Measurements from ENCODE around the gene UNC93B1.

UNC93B1 gene

DNA sequence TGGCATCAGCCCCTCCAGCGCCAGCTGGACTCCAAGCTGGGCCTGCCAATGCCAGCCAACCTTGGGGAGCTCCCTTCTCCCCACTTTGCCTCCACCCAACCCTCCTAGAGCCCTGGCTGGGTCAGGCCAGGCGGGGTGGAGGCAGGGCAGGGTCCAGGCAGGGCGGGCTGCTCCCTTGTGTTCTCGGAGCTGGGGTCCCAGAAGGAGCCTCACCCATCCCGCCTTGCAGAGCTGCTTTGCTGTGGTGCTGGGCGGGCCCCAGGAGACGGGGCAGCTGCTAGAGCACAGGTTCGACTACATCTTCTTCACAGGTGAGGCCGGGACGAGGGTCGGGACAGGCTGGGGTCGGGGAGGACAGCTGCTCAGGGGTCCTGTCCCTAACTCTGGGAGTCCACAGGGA is 15.6 kb upstream of the UNC93B1 start:
- no peak for DNase-seq
- no peak overlapping the region for H2AK5ac ChIP-seq (ENCODE audit: low read length)
- H2BK120ac ChIP-seq (ENCODE audit: insufficient read depth, low read length, poor library complexity): no peak overlapping the region
- no peak overlapping the region for H4K8ac ChIP-seq (ENCODE audit: low read depth, low read length)
- no peak overlapping the region for H4K12ac ChIP-seq (ENCODE audit: low read depth, low read length)
- H3K27ac ChIP-seq (ENCODE audit: low read depth, low read length): no peak overlapping the region
- no peak overlapping the region for H2BK5ac ChIP-seq (ENCODE audit: low read depth, low read length, poor library complexity)
- H3K9ac ChIP-seq (ENCODE audit: low read length): peak overlapping the region; percentile 25
- H3K36me3 ChIP-seq (ENCODE audit: control insufficient read depth in 1 of 2, insufficient read depth in 2 of 2, low read length in 2 of 2): no peaks in the 10 kb centered on the region
- no peak overlapping the region for H3K14ac ChIP-seq (ENCODE audit: low read length)
- H3K4ac ChIP-seq (ENCODE audit: low read depth, low read length): no peak overlapping the region
- no peak overlapping the region for H2AFZ ChIP-seq (ENCODE audit: insufficient read depth, low read length, poor library complexity)
- H3K23ac ChIP-seq (ENCODE audit: low read length): no peak overlapping the region
- no peak overlapping the region for H3K4me3 ChIP-seq (ENCODE audit: low read depth, low read length)
- H2BK12ac ChIP-seq (ENCODE audit: low read length): no peak overlapping the region
- H4K91ac ChIP-seq (ENCODE audit: low read depth, low read length): no peak overlapping the region
- H3K4me2 ChIP-seq (ENCODE audit: low read length): no peak overlapping the region
- peaks cover 5% of the 10 kb centered on the region for H3K79me1 ChIP-seq (ENCODE audit: low read length)
- no peaks in the 10 kb centered on the region for H3K79me2 ChIP-seq (ENCODE audit: control insufficient read depth, insufficient read depth, low read length, poor library complexity)
- no peaks in the 10 kb centered on the region for H3K27me3 ChIP-seq (ENCODE audit: insufficient read depth, low read length)
- H3K18ac ChIP-seq (ENCODE audit: low read length): no peak overlapping the region
- WGBS (ENCODE audit: extremely low coverage, insufficient coverage, insufficient read length): no CpG with 5 or more reads among the region's 12 CpGs
- H3K4me1 ChIP-seq (ENCODE audit: control insufficient read depth in 1 of 2, insufficient read depth in 2 of 2, low read length in 2 of 2): peaks cover 10 to 15% of the 10 kb centered on the region in 2 experiments
- peaks cover 1% of the 10 kb centered on the region for H3K9me3 ChIP-seq (ENCODE audit: insufficient read depth, low read depth, low read length)

DNA sequence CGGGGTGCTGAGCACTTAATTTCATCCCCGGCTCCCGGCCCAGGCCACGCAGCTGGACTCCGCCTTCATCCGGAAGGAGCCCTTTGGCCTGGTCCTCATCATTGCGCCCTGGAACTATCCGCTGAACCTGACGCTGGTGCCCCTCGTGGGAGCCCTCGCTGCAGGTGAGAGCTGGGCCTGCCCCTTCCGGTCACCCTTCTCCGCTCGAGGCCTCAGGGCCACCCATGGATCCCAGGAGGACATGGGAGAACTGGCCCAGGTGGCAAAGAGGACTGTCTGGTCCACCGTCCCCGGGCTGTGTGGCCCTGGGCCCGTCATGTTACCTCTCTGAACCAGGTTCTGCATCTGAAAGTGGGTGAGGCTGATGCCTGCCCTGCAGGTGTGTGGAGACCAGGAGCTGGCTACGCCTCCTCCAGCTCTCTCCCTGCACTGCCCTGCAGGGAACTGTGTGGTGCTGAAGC is 14.9 kb upstream of the UNC93B1 start:
- H3K27ac ChIP-seq (ENCODE audit: low read depth, low read length): no peak overlapping the region
- H2BK12ac ChIP-seq (ENCODE audit: low read length): no peak overlapping the region
- H3K9me3 ChIP-seq (ENCODE audit: insufficient read depth, low read depth, low read length): peaks cover 1% of the 10 kb centered on the region
- no peak overlapping the region for H2BK120ac ChIP-seq (ENCODE audit: insufficient read depth, low read length, poor library complexity)
- no peak overlapping the region for H3K9ac ChIP-seq (ENCODE audit: low read length)
- no peak overlapping the region for H3K4me3 ChIP-seq (ENCODE audit: low read depth, low read length)
- H4K12ac ChIP-seq (ENCODE audit: low read depth, low read length): no peak overlapping the region
- no peaks in the 10 kb centered on the region for H3K36me3 ChIP-seq (ENCODE audit: control insufficient read depth in 1 of 2, insufficient read depth in 2 of 2, low read length in 2 of 2)
- H3K4me1 ChIP-seq (ENCODE audit: control insufficient read depth in 1 of 2, insufficient read depth in 2 of 2, low read length in 2 of 2): peaks cover 15 to 20% of the 10 kb centered on the region in 2 experiments
- no peak overlapping the region for H2BK5ac ChIP-seq (ENCODE audit: low read depth, low read length, poor library complexity)
- no peak overlapping the region for H4K91ac ChIP-seq (ENCODE audit: low read depth, low read length)
- H2AK5ac ChIP-seq (ENCODE audit: low read length): no peak overlapping the region
- no peak overlapping the region for H4K8ac ChIP-seq (ENCODE audit: low read depth, low read length)
- H3K79me2 ChIP-seq (ENCODE audit: control insufficient read depth, insufficient read depth, low read length, poor library complexity): no peaks in the 10 kb centered on the region
- no peak overlapping the region for H3K4ac ChIP-seq (ENCODE audit: low read depth, low read length)
- no peak overlapping the region for H3K18ac ChIP-seq (ENCODE audit: low read length)
- H3K14ac ChIP-seq (ENCODE audit: low read length): no peak overlapping the region
- no peaks in the 10 kb centered on the region for H3K27me3 ChIP-seq (ENCODE audit: insufficient read depth, low read length)
- no peak overlapping the region for H2AFZ ChIP-seq (ENCODE audit: insufficient read depth, low read length, poor library complexity)
- peaks cover 12% of the 10 kb centered on the region for H3K79me1 ChIP-seq (ENCODE audit: low read length)
- H3K4me2 ChIP-seq (ENCODE audit: low read length): no peak overlapping the region
- whole genome bisulfite sequencing (ENCODE audit: extremely low coverage, insufficient coverage, insufficient read length): no CpG with 5 or more reads among the region's 18 CpGs
- DNase-seq: no peak
- no peak overlapping the region for H3K23ac ChIP-seq (ENCODE audit: low read length)

- DNase-seq: no peak
- H4K91ac ChIP-seq (ENCODE audit: low read depth, low read length): no peak overlapping the region
- H3K4me1 ChIP-seq (ENCODE audit: control insufficient read depth in 1 of 2, insufficient read depth in 2 of 2, low read length in 2 of 2): peaks cover 20 to 24% of the 10 kb centered on the region in 2 experiments
- no peak overlapping the region for H2BK5ac ChIP-seq (ENCODE audit: low read depth, low read length, poor library complexity)
- no CpG with 5 or more reads among the region's 27 CpGs for WGBS (ENCODE audit: extremely low coverage, insufficient coverage, insufficient read length)
- no peak overlapping the region for H3K4me3 ChIP-seq (ENCODE audit: low read depth, low read length)
- no peak overlapping the region for H3K27ac ChIP-seq (ENCODE audit: low read depth, low read length)
- H3K27me3 ChIP-seq (ENCODE audit: insufficient read depth, low read length): no peaks in the 10 kb centered on the region
- H3K9me3 ChIP-seq (ENCODE audit: insufficient read depth, low read depth, low read length): peaks cover 1% of the 10 kb centered on the region
- H3K4ac ChIP-seq (ENCODE audit: low read depth, low read length): no peak overlapping the region
- H3K14ac ChIP-seq (ENCODE audit: low read length): peak overlapping the region; percentile 7
- H2BK120ac ChIP-seq (ENCODE audit: insufficient read depth, low read length, poor library complexity): no peak overlapping the region
- H4K12ac ChIP-seq (ENCODE audit: low read depth, low read length): no peak overlapping the region
- no peak overlapping the region for H4K8ac ChIP-seq (ENCODE audit: low read depth, low read length)
- no peak overlapping the region for H2AFZ ChIP-seq (ENCODE audit: insufficient read depth, low read length, poor library complexity)
- no peak overlapping the region for H3K18ac ChIP-seq (ENCODE audit: low read length)
- H3K9ac ChIP-seq (ENCODE audit: low read length): no peak overlapping the region
- H3K79me1 ChIP-seq (ENCODE audit: low read length): peaks cover 16% of the 10 kb centered on the region
- no peaks in the 10 kb centered on the region for H3K36me3 ChIP-seq (ENCODE audit: control insufficient read depth in 1 of 2, insufficient read depth in 2 of 2, low read length in 2 of 2)
- no peak overlapping the region for H3K4me2 ChIP-seq (ENCODE audit: low read length)
- no peak overlapping the region for H2AK5ac ChIP-seq (ENCODE audit: low read length)
- no peak overlapping the region for H3K23ac ChIP-seq (ENCODE audit: low read length)
- H3K79me2 ChIP-seq (ENCODE audit: control insufficient read depth, insufficient read depth, low read length, poor library complexity): peaks cover 2% of the 10 kb centered on the region
- no peak overlapping the region for H2BK12ac ChIP-seq (ENCODE audit: low read length)
Observed at GRCh38 chr11:68017980-68018729, 14.3 kb upstream of the UNC93B1 start.

DNA sequence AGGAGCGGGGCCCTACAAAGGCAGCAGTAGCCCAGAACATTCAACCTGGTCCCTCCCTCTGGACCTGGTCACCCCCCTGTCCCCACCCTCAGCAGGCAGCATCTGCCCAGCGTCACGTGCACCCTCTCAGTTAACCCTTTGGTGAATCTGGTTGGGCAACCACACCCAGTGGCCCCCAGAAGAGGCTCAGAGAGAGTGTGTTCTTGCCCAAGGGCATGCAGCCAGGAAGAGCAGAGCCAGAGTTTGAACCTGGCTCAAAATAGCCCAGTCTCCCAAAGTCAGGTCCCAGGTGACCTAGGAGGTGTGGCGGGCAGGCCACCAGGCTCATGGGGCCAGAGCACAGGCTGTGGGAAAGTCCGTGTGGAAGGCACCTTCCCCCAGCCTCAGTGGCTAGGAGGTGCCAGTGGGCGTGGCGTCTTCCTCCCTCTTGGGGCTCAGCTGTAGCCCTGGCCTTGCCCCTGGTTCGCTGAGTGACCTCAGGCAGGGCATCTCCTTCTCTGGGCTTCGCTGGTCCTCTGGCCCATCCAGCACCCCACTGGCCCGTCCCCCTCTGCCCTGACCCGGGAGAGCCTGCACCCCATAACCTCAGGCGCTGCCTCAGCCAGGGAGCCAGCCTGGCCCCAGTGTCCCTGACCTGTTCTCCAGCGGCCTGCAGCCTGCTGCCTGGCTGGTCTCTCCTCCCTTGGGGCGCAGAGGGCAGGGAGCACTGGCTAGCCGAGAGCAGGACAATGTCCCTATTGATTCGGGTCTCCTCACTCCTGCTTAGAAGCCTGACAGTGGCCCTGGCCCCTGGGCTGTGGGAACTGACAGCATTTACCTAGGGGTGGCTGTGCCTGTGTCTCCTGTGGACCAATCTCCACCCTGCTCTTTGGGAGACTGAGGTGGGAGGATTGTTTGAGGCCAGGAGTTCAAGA is 13.3 kb upstream of the UNC93B1 start:
- no peak overlapping the region for H2AFZ ChIP-seq (ENCODE audit: insufficient read depth, low read length, poor library complexity)
- no peak overlapping the region for H4K8ac ChIP-seq (ENCODE audit: low read depth, low read length)
- H3K27ac ChIP-seq (ENCODE audit: low read depth, low read length): no peak overlapping the region
- H3K18ac ChIP-seq (ENCODE audit: low read length): peak overlapping the region; percentile 25
- no peak overlapping the region for H3K4me2 ChIP-seq (ENCODE audit: low read length)
- peaks cover 1% of the 10 kb centered on the region for H3K9me3 ChIP-seq (ENCODE audit: insufficient read depth, low read depth, low read length)
- H3K4ac ChIP-seq (ENCODE audit: low read depth, low read length): no peak overlapping the region
- no peaks in the 10 kb centered on the region for H3K36me3 ChIP-seq (ENCODE audit: control insufficient read depth in 1 of 2, insufficient read depth in 2 of 2, low read length in 2 of 2)
- H3K23ac ChIP-seq (ENCODE audit: low read length): no peak overlapping the region
- no peak overlapping the region for H3K9ac ChIP-seq (ENCODE audit: low read length)
- peaks cover 5% of the 10 kb centered on the region for H3K79me2 ChIP-seq (ENCODE audit: control insufficient read depth, insufficient read depth, low read length, poor library complexity)
- no peak overlapping the region for H4K91ac ChIP-seq (ENCODE audit: low read depth, low read length)
- H2AK5ac ChIP-seq (ENCODE audit: low read length): no peak overlapping the region
- H3K4me1 ChIP-seq (ENCODE audit: control insufficient read depth in 1 of 2, insufficient read depth in 2 of 2, low read length in 2 of 2): peaks cover 28 to 33% of the 10 kb centered on the region in 2 experiments
- H2BK120ac ChIP-seq (ENCODE audit: insufficient read depth, low read length, poor library complexity): no peak overlapping the region
- peaks cover 24% of the 10 kb centered on the region for H3K79me1 ChIP-seq (ENCODE audit: low read length)
- no CpG with 5 or more reads among the region's 16 CpGs for WGBS (ENCODE audit: extremely low coverage, insufficient coverage, insufficient read length)
- H2BK5ac ChIP-seq (ENCODE audit: low read depth, low read length, poor library complexity): no peak overlapping the region
- no peak overlapping the region for H4K12ac ChIP-seq (ENCODE audit: low read depth, low read length)
- no peak overlapping the region for H3K14ac ChIP-seq (ENCODE audit: low read length)
- H3K4me3 ChIP-seq (ENCODE audit: low read depth, low read length): peak overlapping the region; percentile 13
- H2BK12ac ChIP-seq (ENCODE audit: low read length): peak overlapping the region; percentile 4
- DNase-seq: no peak
- H3K27me3 ChIP-seq (ENCODE audit: insufficient read depth, low read length): no peaks in the 10 kb centered on the region

Measured in trophoblast cell (in vitro differentiated cells and primary cell).